Activated CD8-positive, alpha-beta memory T cell treated with anti-CD3 and anti-CD28 coated beads, Interleukin-2, amount 50 U/mL, for 1 hour (primary cell): ENCODE measurements around the gene SLC9A3.
"Not testable (repeated sequence)": the region's sequence is repeated elsewhere in the genome, so short reads cannot be mapped to it uniquely, and the experiment has no call there.

Experiments
- DNase-seq: peaks from one replicate; pipeline ENCODE4 v3.0.0-alpha.2; 2020; ENCODE audit errors: extremely low read depth

SLC9A3 gene

GRCh38 chr5:525916-526315 is 1.7 kb upstream of the SLC9A3 start:
- DNase-seq: no peak

- DNase-seq: no peak
These were observed 918 bp upstream of the SLC9A3 start for GRCh38 chr5:524973-525761.

GRCh38 chr5:523441-524222 is 617 bp downstream of the SLC9A3 start:
- DNase-seq: no peak

GRCh38 chr5:522899-523440 is 1.3 kb downstream of the SLC9A3 start:
- DNase-seq: no peak

- no peak for DNase-seq
These were observed 2.1 kb downstream of the SLC9A3 start for GRCh38 chr5:522116-522515.

- DNase-seq: no peak
These were observed 2.6 kb downstream of the SLC9A3 start for GRCh38 chr5:521680-522079.

GRCh38 chr5:520850-521226 is 3.4 kb downstream of the SLC9A3 start:
- no peak for DNase-seq

GRCh38 chr5:520196-520849 is 3.9 kb downstream of the SLC9A3 start:
- DNase-seq: no peak

GRCh38 chr5:518721-519120 is 5.5 kb downstream of the SLC9A3 start:
- DNase-seq: no peak

- DNase-seq: no peak
These were observed 6.6 kb downstream of the SLC9A3 start for GRCh38 chr5:517535-518100.

GRCh38 chr5:516980-517379 is 7.3 kb downstream of the SLC9A3 start:
- no peak for DNase-seq

- no peak for DNase-seq
These were observed 7.8 kb downstream of the SLC9A3 start for GRCh38 chr5:516338-516925.

- DNase-seq: no peak
These were observed 8.9 kb downstream of the SLC9A3 start for GRCh38 chr5:515273-515836.

- DNase-seq: no peak
These were observed 9.6 kb downstream of the SLC9A3 start for GRCh38 chr5:514673-515072.

- DNase-seq: no peak
These were observed 10.2 kb downstream of the SLC9A3 start for GRCh38 chr5:514101-514485.

- DNase-seq: no peak
These were observed 10.8 kb downstream of the SLC9A3 start for GRCh38 chr5:513216-514100.

- DNase-seq: no peak
These were observed 12.8 kb downstream of the SLC9A3 start for GRCh38 chr5:511476-511875.

GRCh38 chr5:510521-510920 is 13.7 kb downstream of the SLC9A3 start:
- DNase-seq: no peak

GRCh38 chr5:509611-510185 is 14.6 kb downstream of the SLC9A3 start:
- DNase-seq: no peak

GRCh38 chr5:507986-508575 is 16.2 kb downstream of the SLC9A3 start:
- DNase-seq: not testable (repeated sequence)
